ENCODE results near the gene PMF1. TPM values are rescaled to one million over a fixed set of nuclear protein-coding genes. Genes with fewer than 3 reads are reported as not detected.

Gene PMF1
- total RNA-seq, 1 donor from 2014 or later, result 73.4 TPM

DNA sequence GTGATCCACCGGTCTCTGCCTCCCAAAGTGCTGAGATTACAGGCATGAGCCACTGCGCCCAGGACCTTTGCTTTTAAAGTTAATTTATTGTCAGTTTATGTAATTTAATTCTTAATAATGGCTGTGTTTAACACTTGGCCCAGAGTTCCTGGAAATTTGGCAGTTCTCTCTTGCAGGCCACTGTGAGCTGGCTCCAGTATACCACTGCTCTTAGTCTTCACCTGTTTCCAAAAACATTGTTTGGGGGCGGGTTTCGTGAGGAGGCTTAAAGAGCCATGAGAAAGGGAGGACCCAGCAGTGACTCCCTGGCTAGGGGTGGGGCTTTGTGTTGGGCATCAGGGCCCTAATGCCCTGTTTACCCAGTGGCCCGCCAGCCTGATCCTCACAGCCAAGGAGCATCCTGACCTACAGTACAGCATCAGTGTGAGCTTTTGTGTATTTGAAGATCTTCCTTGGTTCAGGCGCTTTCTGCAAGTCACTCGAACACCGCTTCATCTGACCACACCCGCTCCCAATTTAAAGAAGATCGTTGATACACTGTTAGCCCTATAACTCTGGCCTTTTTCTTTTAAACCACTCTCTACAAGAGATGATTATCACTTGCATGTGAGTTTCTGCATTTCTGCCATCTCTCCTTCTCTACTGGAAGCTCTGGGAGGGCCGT lies 17.1 kb downstream of the PMF1 start:
- Mint-ChIP-seq H3K27me3 (ENCODE audit: low read depth) (no peaks in the 10 kb centered on the region), H3K9me3 (no peaks in the 10 kb centered on the region), H3K27ac (no peak overlapping the region), H3K4me3 (no peak overlapping the region), H3K4me1 (peaks cover 8% of the 10 kb centered on the region), H3K36me3 (peaks cover 26% of the 10 kb centered on the region)
- no peak for DNase-seq (ENCODE audit: low spot score in 2 of 2, unreplicated experiment in 2 of 2)
- TF ChIP-seq CTCF (IDR thresholded peaks at IDR 0.05; ENCODE audit: unreplicated experiment), result no peak

DNA sequence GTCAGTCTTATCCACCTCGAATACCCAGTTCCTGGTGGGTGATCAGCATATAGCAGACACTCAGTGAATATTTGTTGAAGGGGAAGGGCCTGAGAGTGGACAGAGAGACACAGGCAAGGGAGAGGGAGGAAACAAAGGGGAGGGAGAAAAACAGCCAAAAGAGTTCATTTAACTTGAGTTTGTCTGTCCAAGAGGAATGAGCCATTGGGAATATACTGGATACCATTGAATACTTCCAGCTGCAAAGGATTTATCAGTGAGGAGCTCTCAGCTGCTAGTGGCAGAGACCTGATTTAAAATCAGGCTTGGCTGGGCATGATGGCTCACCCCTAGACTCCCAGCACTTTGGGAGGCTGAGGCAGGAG lies 17.6 kb downstream of the PMF1 start:
- H3K4me3 Mint-ChIP-seq, result no peak overlapping the region

DNA sequence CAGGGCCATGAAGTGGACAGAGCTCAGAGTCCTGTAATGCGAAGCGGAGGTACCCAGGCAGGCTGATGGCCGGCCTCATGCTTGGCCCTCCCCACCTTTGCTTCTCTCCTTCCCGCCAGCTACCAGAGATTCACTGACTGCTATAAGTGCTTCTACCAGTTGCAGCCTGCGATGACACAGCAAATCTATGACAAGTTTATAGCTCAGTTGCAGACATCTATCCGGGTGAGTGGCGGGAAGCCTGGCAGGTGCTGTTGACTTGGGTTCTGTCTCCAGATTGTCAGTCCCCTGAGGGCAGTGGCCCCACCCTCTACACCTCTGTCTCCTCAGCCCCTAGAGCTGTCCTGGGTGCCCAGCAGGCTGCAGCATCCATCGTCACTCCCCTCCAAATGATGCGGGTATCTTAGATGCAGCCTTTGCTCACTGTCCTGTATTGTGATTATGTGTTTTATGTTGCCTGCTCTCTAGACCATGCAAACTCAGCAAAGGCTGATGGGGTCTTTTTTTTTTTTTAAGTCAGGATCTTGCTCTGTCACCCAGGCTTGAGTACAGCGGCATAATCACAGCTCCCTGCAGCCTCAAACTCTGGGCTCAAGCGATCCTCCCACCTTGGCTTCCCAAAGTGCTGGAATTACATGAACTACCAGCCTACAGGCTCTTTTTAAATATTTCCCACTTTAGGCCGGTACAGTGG lies 19.5 kb downstream of the PMF1 start:
- Mint-ChIP-seq H3K27me3 (ENCODE audit: low read depth) (no peaks in the 10 kb centered on the region), H3K9me3 (no peaks in the 10 kb centered on the region), H3K4me1 (peaks cover 4% of the 10 kb centered on the region), H3K4me3 (no peak overlapping the region), H3K27ac (no peak overlapping the region), H3K36me3 (peaks cover 26% of the 10 kb centered on the region)
- no peak for DNase-seq (ENCODE audit: low spot score in 2 of 2, unreplicated experiment in 2 of 2)
- no peak for TF ChIP-seq CTCF (IDR thresholded peaks at IDR 0.05; ENCODE audit: unreplicated experiment)

More for the DNA sequence above, 17.6 kb downstream of the PMF1 start:
- peaks cover 24% of the 10 kb centered on the region for H3K36me3 Mint-ChIP-seq
- TF ChIP-seq CTCF (IDR thresholded peaks at IDR 0.05; ENCODE audit: unreplicated experiment), result no peak
- no peaks in the 10 kb centered on the region for H3K27me3 Mint-ChIP-seq (ENCODE audit: low read depth)
- no peak overlapping the region for H3K27ac Mint-ChIP-seq
- no peaks in the 10 kb centered on the region for H3K9me3 Mint-ChIP-seq
- DNase-seq (ENCODE audit: low spot score in 2 of 2, unreplicated experiment in 2 of 2), result no peak
- H3K4me1 Mint-ChIP-seq, result peaks cover 5% of the 10 kb centered on the region

DNA sequence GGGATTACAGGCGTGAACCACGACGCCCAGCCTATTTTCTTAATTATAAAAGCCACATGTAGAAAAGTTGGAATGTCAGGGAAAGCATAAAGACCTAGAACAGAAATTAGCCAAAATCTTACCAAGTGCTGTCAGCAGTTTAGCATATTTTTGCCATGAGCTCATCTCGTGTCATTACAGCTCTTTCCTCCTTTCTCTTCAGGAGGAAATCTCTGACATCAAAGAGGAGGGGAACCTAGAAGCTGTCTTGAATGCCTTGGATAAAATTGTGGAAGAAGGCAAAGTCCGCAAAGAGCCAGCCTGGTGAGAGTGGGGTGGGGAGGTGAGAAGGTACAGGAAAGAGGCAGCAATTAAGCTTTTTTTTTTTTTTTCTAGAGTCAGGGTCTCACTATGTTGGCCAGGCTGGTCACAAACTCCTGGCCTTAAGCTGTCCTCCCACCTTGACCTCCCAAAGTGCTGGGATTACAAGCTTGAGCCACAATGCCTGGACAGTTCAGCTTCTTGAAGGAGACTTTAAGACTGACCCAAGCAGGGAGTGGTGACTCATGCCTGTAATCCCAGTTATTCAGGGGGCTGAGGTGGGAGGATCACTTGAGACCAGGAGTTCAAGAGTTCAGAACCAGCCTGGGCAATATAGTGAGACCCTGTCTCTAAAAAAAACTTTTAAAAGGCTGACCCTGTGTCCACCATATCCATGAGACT lies 20.8 kb downstream of the PMF1 start:
- Mint-ChIP-seq H3K4me1 (peaks cover 4% of the 10 kb centered on the region), H3K36me3 (peaks cover 25% of the 10 kb centered on the region), H3K9me3 (no peaks in the 10 kb centered on the region), H3K27ac (peak overlapping the region; percentile 88), H3K4me3 (no peak overlapping the region), H3K27me3 (ENCODE audit: low read depth) (no peaks in the 10 kb centered on the region)
- DNase-seq (ENCODE audit: low spot score in 2 of 2, unreplicated experiment in 2 of 2), result no peak
- TF ChIP-seq CTCF (IDR thresholded peaks at IDR 0.05; ENCODE audit: unreplicated experiment), result no peak

GRCh38 chr1:156236164-156236563 lies 23.4 kb downstream of the PMF1 start:
- no peak for TF ChIP-seq CTCF (IDR thresholded peaks at IDR 0.05; ENCODE audit: unreplicated experiment)
- H3K4me1 Mint-ChIP-seq, result peaks cover 4% of the 10 kb centered on the region
- H3K27ac Mint-ChIP-seq, result no peak overlapping the region
- H3K9me3 Mint-ChIP-seq, result no peaks in the 10 kb centered on the region
- no peak for DNase-seq (ENCODE audit: low spot score in 2 of 2, unreplicated experiment in 2 of 2)
- H3K27me3 Mint-ChIP-seq (ENCODE audit: low read depth), result no peaks in the 10 kb centered on the region
- H3K36me3 Mint-ChIP-seq, result peaks cover 27% of the 10 kb centered on the region
- H3K4me3 Mint-ChIP-seq, result no peak overlapping the region
